ENCODE data around the gene MTUS2. TPM values are rescaled to one million over a fixed set of nuclear protein-coding genes. Genes with fewer than 3 reads are reported as not detected.

Gene MTUS2
- total and polyA plus RNA-seq, 2 experiments from 2014 or later, result 0.27 to 0.38 TPM

DNA sequence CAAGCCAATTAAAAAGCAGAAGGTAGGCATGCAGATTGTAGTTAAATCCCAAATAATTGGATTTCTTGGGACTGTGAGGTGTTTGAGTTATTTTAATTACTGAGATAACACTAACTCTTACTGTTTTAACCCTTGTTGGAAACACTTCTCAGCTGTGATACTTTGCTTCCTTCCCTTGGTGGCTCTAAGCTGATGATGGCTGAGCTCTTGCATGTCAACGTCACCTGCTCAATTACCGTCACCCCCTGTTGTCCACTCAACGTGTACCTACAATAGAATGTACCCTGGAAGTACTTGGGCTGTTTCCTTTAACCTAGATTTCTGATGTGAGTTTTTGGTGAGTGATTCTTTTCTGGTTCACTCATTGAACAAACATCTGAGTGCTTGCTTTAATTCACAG lies 471.9 kb downstream of the MTUS2 start:
- Mint-ChIP-seq H3K4me3 (no peak overlapping the region), H3K36me3 (ENCODE audit: low read depth) (peaks cover 6% of the 10 kb centered on the region; the same call in 1 of the 3 replicates), H3K27me3 (ENCODE audit: insufficient read depth, low read depth, poor library complexity) (no peaks in the 10 kb centered on the region), H3K9me3 (peaks cover 6% of the 10 kb centered on the region; the same call in 2 of the 3 replicates), H3K4me1 (0 out of 3 replicates have a peak, but pooled peaks cover 3% of the 10 kb centered on the region), H3K27ac (no peak overlapping the region)
- H3K27ac ChIP-seq (ENCODE audit: low read depth), result no peak overlapping the region
- H3K27me3 ChIP-seq (ENCODE audit: insufficient read depth), result no peaks in the 10 kb centered on the region
- no peaks in the 10 kb centered on the region for H3K79me2 ChIP-seq (replicated peaks; ENCODE audit: insufficient read depth)
- no peak for DNase-seq (ENCODE audit: low spot score)
- no peaks in the 10 kb centered on the region for H3F3A ChIP-seq (replicated peaks; ENCODE audit: low read depth)
- H2AFZ ChIP-seq, result no peak overlapping the region
- H3K4me1 ChIP-seq (ENCODE audit: insufficient read depth), result no peaks in the 10 kb centered on the region
- TF ChIP-seq EZH2 (IDR thresholded peaks at IDR 0.05; ENCODE audit: low read depth, unreplicated experiment) (no peak), ZNF114 (CRISPR knock-in tag; IDR thresholded peaks at IDR 0.05) (no peak), JUNB (IDR thresholded peaks at IDR 0.05; ENCODE audit: unreplicated experiment) (no peak), CREB1 (CRISPR knock-in tag; IDR thresholded peaks at IDR 0.05; ENCODE audit: low read depth) (no peak), ZNF331 (CRISPR knock-in tag; IDR thresholded peaks at IDR 0.05; ENCODE audit: low read depth) (no peak), EZH2phosphoT487 (IDR thresholded peaks at IDR 0.05; ENCODE audit: unreplicated experiment) (no peak), POLR2AphosphoS5 (IDR thresholded peaks at IDR 0.05; ENCODE audit: low read depth) (no peak), ETS1 (IDR thresholded peaks at IDR 0.05) (no peak), STAT1 (IDR thresholded peaks at IDR 0.05; ENCODE audit: unreplicated experiment) (no peak), NANOG (IDR thresholded peaks at IDR 0.05; ENCODE audit: borderline replicate concordance) (no peak)
- TF ChIP-seq, protein P1, sequence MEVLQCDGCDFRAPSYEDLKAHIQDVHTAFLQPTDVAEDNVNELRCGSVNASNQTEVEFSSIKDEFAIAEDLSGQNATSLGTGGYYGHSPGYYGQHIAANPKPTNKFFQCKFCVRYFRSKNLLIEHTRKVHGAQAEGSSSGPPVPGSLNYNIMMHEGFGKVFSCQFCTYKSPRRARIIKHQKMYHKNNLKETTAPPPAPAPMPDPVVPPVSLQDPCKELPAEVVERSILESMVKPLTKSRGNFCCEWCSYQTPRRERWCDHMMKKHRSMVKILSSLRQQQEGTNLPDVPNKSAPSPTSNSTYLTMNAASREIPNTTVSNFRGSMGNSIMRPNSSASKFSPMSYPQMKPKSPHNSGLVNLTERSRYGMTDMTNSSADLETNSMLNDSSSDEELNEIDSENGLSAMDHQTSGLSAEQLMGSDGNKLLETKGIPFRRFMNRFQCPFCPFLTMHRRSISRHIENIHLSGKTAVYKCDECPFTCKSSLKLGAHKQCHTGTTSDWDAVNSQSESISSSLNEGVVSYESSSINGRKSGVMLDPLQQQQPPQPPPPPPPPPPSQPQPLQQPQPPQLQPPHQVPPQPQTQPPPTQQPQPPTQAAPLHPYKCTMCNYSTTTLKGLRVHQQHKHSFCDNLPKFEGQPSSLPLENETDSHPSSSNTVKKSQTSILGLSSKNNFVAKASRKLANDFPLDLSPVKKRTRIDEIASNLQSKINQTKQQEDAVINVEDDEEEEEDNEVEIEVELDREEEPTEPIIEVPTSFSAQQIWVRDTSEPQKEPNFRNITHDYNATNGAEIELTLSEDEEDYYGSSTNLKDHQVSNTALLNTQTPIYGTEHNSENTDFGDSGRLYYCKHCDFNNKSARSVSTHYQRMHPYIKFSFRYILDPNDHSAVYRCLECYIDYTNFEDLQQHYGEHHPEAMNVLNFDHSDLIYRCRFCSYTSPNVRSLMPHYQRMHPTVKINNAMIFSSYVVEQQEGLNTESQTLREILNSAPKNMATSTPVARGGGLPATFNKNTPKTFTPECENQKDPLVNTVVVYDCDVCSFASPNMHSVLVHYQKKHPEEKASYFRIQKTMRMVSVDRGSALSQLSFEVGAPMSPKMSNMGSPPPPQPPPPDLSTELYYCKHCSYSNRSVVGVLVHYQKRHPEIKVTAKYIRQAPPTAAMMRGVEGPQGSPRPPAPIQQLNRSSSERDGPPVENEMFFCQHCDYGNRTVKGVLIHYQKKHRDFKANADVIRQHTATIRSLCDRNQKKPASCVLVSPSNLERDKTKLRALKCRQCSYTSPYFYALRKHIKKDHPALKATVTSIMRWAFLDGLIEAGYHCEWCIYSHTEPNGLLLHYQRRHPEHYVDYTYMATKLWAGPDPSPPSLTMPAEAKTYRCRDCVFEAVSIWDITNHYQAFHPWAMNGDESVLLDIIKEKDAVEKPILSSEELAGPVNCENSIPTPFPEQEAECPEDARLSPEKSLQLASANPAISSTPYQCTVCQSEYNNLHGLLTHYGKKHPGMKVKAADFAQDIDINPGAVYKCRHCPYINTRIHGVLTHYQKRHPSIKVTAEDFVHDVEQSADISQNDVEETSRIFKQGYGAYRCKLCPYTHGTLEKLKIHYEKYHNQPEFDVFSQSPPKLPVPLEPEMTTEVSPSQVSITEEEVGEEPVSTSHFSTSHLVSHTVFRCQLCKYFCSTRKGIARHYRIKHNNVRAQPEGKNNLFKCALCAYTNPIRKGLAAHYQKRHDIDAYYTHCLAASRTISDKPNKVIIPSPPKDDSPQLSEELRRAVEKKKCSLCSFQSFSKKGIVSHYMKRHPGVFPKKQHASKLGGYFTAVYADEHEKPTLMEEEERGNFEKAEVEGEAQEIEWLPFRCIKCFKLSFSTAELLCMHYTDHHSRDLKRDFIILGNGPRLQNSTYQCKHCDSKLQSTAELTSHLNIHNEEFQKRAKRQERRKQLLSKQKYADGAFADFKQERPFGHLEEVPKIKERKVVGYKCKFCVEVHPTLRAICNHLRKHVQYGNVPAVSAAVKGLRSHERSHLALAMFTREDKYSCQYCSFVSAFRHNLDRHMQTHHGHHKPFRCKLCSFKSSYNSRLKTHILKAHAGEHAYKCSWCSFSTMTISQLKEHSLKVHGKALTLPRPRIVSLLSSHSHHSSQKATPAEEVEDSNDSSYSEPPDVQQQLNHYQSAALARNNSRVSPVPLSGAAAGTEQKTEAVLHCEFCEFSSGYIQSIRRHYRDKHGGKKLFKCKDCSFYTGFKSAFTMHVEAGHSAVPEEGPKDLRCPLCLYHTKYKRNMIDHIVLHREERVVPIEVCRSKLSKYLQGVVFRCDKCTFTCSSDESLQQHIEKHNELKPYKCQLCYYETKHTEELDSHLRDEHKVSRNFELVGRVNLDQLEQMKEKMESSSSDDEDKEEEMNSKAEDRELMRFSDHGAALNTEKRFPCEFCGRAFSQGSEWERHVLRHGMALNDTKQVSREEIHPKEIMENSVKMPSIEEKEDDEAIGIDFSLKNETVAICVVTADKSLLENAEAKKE (CRISPR knock-in tag; IDR thresholded peaks at IDR 0.05), result no peak
- TF ChIP-seq, protein P2, sequence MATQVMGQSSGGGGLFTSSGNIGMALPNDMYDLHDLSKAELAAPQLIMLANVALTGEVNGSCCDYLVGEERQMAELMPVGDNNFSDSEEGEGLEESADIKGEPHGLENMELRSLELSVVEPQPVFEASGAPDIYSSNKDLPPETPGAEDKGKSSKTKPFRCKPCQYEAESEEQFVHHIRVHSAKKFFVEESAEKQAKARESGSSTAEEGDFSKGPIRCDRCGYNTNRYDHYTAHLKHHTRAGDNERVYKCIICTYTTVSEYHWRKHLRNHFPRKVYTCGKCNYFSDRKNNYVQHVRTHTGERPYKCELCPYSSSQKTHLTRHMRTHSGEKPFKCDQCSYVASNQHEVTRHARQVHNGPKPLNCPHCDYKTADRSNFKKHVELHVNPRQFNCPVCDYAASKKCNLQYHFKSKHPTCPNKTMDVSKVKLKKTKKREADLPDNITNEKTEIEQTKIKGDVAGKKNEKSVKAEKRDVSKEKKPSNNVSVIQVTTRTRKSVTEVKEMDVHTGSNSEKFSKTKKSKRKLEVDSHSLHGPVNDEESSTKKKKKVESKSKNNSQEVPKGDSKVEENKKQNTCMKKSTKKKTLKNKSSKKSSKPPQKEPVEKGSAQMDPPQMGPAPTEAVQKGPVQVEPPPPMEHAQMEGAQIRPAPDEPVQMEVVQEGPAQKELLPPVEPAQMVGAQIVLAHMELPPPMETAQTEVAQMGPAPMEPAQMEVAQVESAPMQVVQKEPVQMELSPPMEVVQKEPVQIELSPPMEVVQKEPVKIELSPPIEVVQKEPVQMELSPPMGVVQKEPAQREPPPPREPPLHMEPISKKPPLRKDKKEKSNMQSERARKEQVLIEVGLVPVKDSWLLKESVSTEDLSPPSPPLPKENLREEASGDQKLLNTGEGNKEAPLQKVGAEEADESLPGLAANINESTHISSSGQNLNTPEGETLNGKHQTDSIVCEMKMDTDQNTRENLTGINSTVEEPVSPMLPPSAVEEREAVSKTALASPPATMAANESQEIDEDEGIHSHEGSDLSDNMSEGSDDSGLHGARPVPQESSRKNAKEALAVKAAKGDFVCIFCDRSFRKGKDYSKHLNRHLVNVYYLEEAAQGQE (IDR thresholded peaks at IDR 0.05; ENCODE audit: unreplicated experiment), result no peak
- TF ChIP-seq, protein P3, sequence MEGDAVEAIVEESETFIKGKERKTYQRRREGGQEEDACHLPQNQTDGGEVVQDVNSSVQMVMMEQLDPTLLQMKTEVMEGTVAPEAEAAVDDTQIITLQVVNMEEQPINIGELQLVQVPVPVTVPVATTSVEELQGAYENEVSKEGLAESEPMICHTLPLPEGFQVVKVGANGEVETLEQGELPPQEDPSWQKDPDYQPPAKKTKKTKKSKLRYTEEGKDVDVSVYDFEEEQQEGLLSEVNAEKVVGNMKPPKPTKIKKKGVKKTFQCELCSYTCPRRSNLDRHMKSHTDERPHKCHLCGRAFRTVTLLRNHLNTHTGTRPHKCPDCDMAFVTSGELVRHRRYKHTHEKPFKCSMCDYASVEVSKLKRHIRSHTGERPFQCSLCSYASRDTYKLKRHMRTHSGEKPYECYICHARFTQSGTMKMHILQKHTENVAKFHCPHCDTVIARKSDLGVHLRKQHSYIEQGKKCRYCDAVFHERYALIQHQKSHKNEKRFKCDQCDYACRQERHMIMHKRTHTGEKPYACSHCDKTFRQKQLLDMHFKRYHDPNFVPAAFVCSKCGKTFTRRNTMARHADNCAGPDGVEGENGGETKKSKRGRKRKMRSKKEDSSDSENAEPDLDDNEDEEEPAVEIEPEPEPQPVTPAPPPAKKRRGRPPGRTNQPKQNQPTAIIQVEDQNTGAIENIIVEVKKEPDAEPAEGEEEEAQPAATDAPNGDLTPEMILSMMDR (conservative IDR thresholded peaks at IDR 0.05; ENCODE audit: low read depth in 2 of 2), result no peak
- H4K20me1 ChIP-seq (replicated peaks; ENCODE audit: insufficient read depth), result no peaks in the 10 kb centered on the region
- ATAC-seq, result no peak
- H3K9me2 ChIP-seq (ENCODE audit: insufficient read depth), result no peaks in the 10 kb centered on the region
- no peak overlapping the region for H3K4me2 ChIP-seq
- H3K36me3 ChIP-seq (ENCODE audit: insufficient read depth), result no peaks in the 10 kb centered on the region
- H3K4me3 ChIP-seq, result no peak overlapping the region
